Karpas-422 (cell line): ENCODE measurements around the gene XYLT1. TPM values are rescaled to one million over a fixed set of nuclear protein-coding genes. Genes with fewer than 3 reads are reported as not detected.
A peak's percentile ranks its signal among the peaks of the same experiment; 100 is the strongest.

Source experiments
- DNase-seq: peaks from one replicate; pipeline ENCODE4 v3.0.0-alpha.2; 2015
- H2AFZ ChIP-seq: fragments of 200-600 bp; sonication (generic); 2 replicates; pipeline ENCODE4 v1.6.1; 2014; ENCODE audit warnings: antibody characterized with exemption, low read length, mixed read lengths
- H3K27ac ChIP-seq: fragments of 200-600 bp; sonication (generic); 2 replicates; pipeline ENCODE4 v1.5.1; 2014; ENCODE audit warnings: mild to moderate bottlenecking, low read length, moderate library complexity
- H3K27me3 ChIP-seq: fragments of 200-600 bp; sonication (generic); 2 replicates; pipeline ENCODE4 v1.6.1; 2014; ENCODE audit warnings: low read length, mixed read lengths
- H3K36me3 ChIP-seq: fragments of 200-600 bp; sonication (generic); 2 replicates; pipeline ENCODE4 v1.6.1; 2014; ENCODE audit warnings: low read length, mixed read lengths; ENCODE audit not compliant: insufficient read depth
- H3K4me1 ChIP-seq: fragments of 200-600 bp; sonication (generic); 2 replicates; pipeline ENCODE4 v1.6.1; 2014; ENCODE audit warnings: mild to moderate bottlenecking, low read length, mixed read lengths
- H3K4me2 ChIP-seq: fragments of 200-600 bp; sonication (generic); 2 replicates; pipeline ENCODE4 v1.6.1; 2014; ENCODE audit warnings: low read length, low read depth, mild to moderate bottlenecking; ENCODE audit not compliant: poor library complexity, severe bottlenecking
- H3K4me3 ChIP-seq: fragments of 200-600 bp; sonication (generic); 2 replicates; pipeline ENCODE4 v1.5.1; 2014; ENCODE audit warnings: mild to moderate bottlenecking, antibody characterized with exemption, low read length, mixed read lengths
- H3K79me2 ChIP-seq: fragments of 200-600 bp; sonication (generic); 2 replicates; pipeline ENCODE4 v1.6.1; 2014; ENCODE audit warnings: mild to moderate bottlenecking, low read length, mixed read lengths
- H3K9ac ChIP-seq: fragments of 200-600 bp; sonication (generic); 2 replicates; pipeline ENCODE4 v1.6.0; 2014; ENCODE audit warnings: low read length
- H3K9me2 ChIP-seq: fragments of 200-600 bp; sonication (generic), shearing (Covaris generic); replicated peaks from 2 replicates; pipeline ENCODE4 v1.6.0; 2014; ENCODE audit warnings: mild to moderate bottlenecking, low read length, moderate library complexity; ENCODE audit not compliant: insufficient read depth
- H3K9me3 ChIP-seq: fragments of 300-700, 200-600 bp; sonication (generic); 2 replicates; pipeline ENCODE4 v1.6.1; 2014; ENCODE audit warnings: low read length, mixed read lengths
- H4K20me1 ChIP-seq: fragments of 200-600 bp; sonication (generic); 2 replicates; pipeline ENCODE4 v1.6.1; 2014; ENCODE audit warnings: mild to moderate bottlenecking, antibody characterized with exemption, low read length, low read depth; ENCODE audit not compliant: insufficient read depth
- total RNA-seq: library from RNA; depleted of rRNA; stranded (reverse); fragments of >200 nt; shearing (Covaris generic); gene quantifications from 2 replicates; pipeline ENCODE4 v1.2.3, GENCODE V29; 2014; ENCODE audit warnings: low replicate concordance

The XYLT1 gene
- total RNA-seq, 1 experiment from 2014 or later: 11.8 TPM

GRCh38 chr16:17450291-17450690 is 20.5 kb downstream of the XYLT1 start:
- DNase-seq: no peak
- H3K9me2 ChIP-seq: no peaks in the 10 kb centered on the region
- 0 out of 2 replicates have a peak, but pooled peaks cover 7% of the 10 kb centered on the region for H4K20me1 ChIP-seq
- no peaks in the 10 kb centered on the region for H3K27me3 ChIP-seq
- H2AFZ ChIP-seq: no peak overlapping the region
- 0 out of 2 replicates have a peak, but pooled peaks cover 3% of the 10 kb centered on the region for H3K36me3 ChIP-seq
- no peak overlapping the region for H3K9ac ChIP-seq
- H3K4me3 ChIP-seq: no peak overlapping the region
- no peaks in the 10 kb centered on the region for H3K9me3 ChIP-seq
- peaks cover 9% of the 10 kb centered on the region; the same call in 1 of the 2 replicates for H3K79me2 ChIP-seq
- no peak overlapping the region for H3K27ac ChIP-seq
- H3K4me2 ChIP-seq: no peak overlapping the region
- peaks cover 51% of the 10 kb centered on the region for H3K4me1 ChIP-seq

- Histone ChIP-seq H3K4me2 (no peak overlapping the region), H2AFZ (no peak overlapping the region), H3K4me3 (no peak overlapping the region), H3K9me2 (no peaks in the 10 kb centered on the region), H3K36me3 (peaks cover 3% of the 10 kb centered on the region; the same call in 1 of the 2 replicates), H3K9ac (no peak overlapping the region), H3K4me1 (peaks cover 37% of the 10 kb centered on the region), H4K20me1 (0 out of 2 replicates have a peak, but pooled peaks cover 7% of the 10 kb centered on the region), H3K9me3 (no peaks in the 10 kb centered on the region), H3K27me3 (no peaks in the 10 kb centered on the region), H3K79me2 (peaks cover 7% of the 10 kb centered on the region; the same call in 1 of the 2 replicates), H3K27ac (peak overlapping the region; percentile 7)
- DNase-seq: peak; percentile 73
Measured at GRCh38 chr16:17448640-17449638, 21.8 kb downstream of the XYLT1 start.

GRCh38 chr16:17447101-17447569 is 23.6 kb downstream of the XYLT1 start:
- H3K36me3 ChIP-seq: peaks cover 3% of the 10 kb centered on the region; the same call in 1 of the 2 replicates
- H3K9ac ChIP-seq: no peak overlapping the region
- H3K4me1 ChIP-seq: peaks cover 19% of the 10 kb centered on the region
- H3K9me3 ChIP-seq: no peaks in the 10 kb centered on the region
- no peaks in the 10 kb centered on the region for H3K9me2 ChIP-seq
- H3K27me3 ChIP-seq: no peaks in the 10 kb centered on the region
- H3K4me3 ChIP-seq: no peak overlapping the region
- DNase-seq: no peak
- H3K27ac ChIP-seq: no peak overlapping the region
- H2AFZ ChIP-seq: no peak overlapping the region
- H4K20me1 ChIP-seq: 0 out of 2 replicates have a peak, but pooled peaks cover 7% of the 10 kb centered on the region
- H3K4me2 ChIP-seq: no peak overlapping the region
- H3K79me2 ChIP-seq: no peaks in the 10 kb centered on the region

- H3K4me1 ChIP-seq: peaks cover 15% of the 10 kb centered on the region
- no peak overlapping the region for H3K4me3 ChIP-seq
- H3K9ac ChIP-seq: no peak overlapping the region
- H2AFZ ChIP-seq: no peak overlapping the region
- 0 out of 2 replicates have a peak, but pooled peaks cover 7% of the 10 kb centered on the region for H4K20me1 ChIP-seq
- H3K9me2 ChIP-seq: no peaks in the 10 kb centered on the region
- no peak overlapping the region for H3K4me2 ChIP-seq
- no peaks in the 10 kb centered on the region for H3K79me2 ChIP-seq
- no peaks in the 10 kb centered on the region for H3K9me3 ChIP-seq
- H3K36me3 ChIP-seq: peaks cover 3% of the 10 kb centered on the region; the same call in 1 of the 2 replicates
- H3K27ac ChIP-seq: no peak overlapping the region
- H3K27me3 ChIP-seq: no peaks in the 10 kb centered on the region
- DNase-seq: no peak
Measured at GRCh38 chr16:17446661-17447060, 24.1 kb downstream of the XYLT1 start.

- no peak for DNase-seq
- H3K27ac ChIP-seq: no peak overlapping the region
- no peak overlapping the region for H2AFZ ChIP-seq
- H3K9me2 ChIP-seq: no peaks in the 10 kb centered on the region
- no peak overlapping the region for H3K9ac ChIP-seq
- 0 out of 2 replicates have a peak, but pooled peaks cover 7% of the 10 kb centered on the region for H4K20me1 ChIP-seq
- H3K27me3 ChIP-seq: no peaks in the 10 kb centered on the region
- H3K36me3 ChIP-seq: peaks cover 3% of the 10 kb centered on the region; the same call in 1 of the 2 replicates
- no peaks in the 10 kb centered on the region for H3K79me2 ChIP-seq
- no peak overlapping the region for H3K4me3 ChIP-seq
- no peaks in the 10 kb centered on the region for H3K9me3 ChIP-seq
- H3K4me2 ChIP-seq: no peak overlapping the region
- peaks cover 19% of the 10 kb centered on the region for H3K4me1 ChIP-seq
Measured at GRCh38 chr16:17445421-17445820, 25.3 kb downstream of the XYLT1 start.

- H3K36me3 ChIP-seq: peaks cover 3% of the 10 kb centered on the region; the same call in 1 of the 2 replicates
- H3K9me3 ChIP-seq: no peaks in the 10 kb centered on the region
- H3K4me3 ChIP-seq: no peak overlapping the region
- 0 out of 2 replicates have a peak, but pooled peaks cover 7% of the 10 kb centered on the region for H4K20me1 ChIP-seq
- no peaks in the 10 kb centered on the region for H3K27me3 ChIP-seq
- no peak overlapping the region for H3K9ac ChIP-seq
- H2AFZ ChIP-seq: no peak overlapping the region
- peaks cover 24% of the 10 kb centered on the region for H3K4me1 ChIP-seq
- H3K27ac ChIP-seq: no peak overlapping the region
- DNase-seq: no peak
- no peaks in the 10 kb centered on the region for H3K9me2 ChIP-seq
- H3K4me2 ChIP-seq: no peak overlapping the region
- H3K79me2 ChIP-seq: no peaks in the 10 kb centered on the region
Measured at GRCh38 chr16:17444658-17445057, 26.1 kb downstream of the XYLT1 start.

GRCh38 chr16:17440131-17440530 is 30.6 kb downstream of the XYLT1 start:
- Histone ChIP-seq H3K9me2 (no peaks in the 10 kb centered on the region), H2AFZ (no peak overlapping the region), H3K36me3 (no peaks in the 10 kb centered on the region; the same call in 1 of the 2 replicates), H3K4me3 (no peak overlapping the region), H3K27me3 (no peaks in the 10 kb centered on the region), H3K9ac (no peak overlapping the region), H3K27ac (no peak overlapping the region), H3K4me1 (peaks cover 27% of the 10 kb centered on the region), H3K9me3 (no peaks in the 10 kb centered on the region), H3K4me2 (peak overlapping the region; percentile 12), H3K79me2 (no peaks in the 10 kb centered on the region), H4K20me1 (peaks cover under 1% of the 10 kb centered on the region; the same call in 1 of the 2 replicates)
- no peak for DNase-seq

- H2AFZ ChIP-seq: no peak overlapping the region
- H4K20me1 ChIP-seq: peaks cover 2% of the 10 kb centered on the region; the same call in 1 of the 2 replicates
- H3K27me3 ChIP-seq: no peaks in the 10 kb centered on the region
- H3K4me2 ChIP-seq: peak overlapping the region; percentile 12
- no peak for DNase-seq
- H3K36me3 ChIP-seq: no peaks in the 10 kb centered on the region
- no peak overlapping the region for H3K27ac ChIP-seq
- peaks cover 33% of the 10 kb centered on the region for H3K4me1 ChIP-seq
- H3K9me2 ChIP-seq: no peaks in the 10 kb centered on the region
- no peaks in the 10 kb centered on the region for H3K79me2 ChIP-seq
- H3K9ac ChIP-seq: no peak overlapping the region
- no peaks in the 10 kb centered on the region for H3K9me3 ChIP-seq
- H3K4me3 ChIP-seq: no peak overlapping the region
Measured at GRCh38 chr16:17439580-17439979, 31.2 kb downstream of the XYLT1 start.
